HG03571 (cell line): ENCODE measurements around the gene PPP2R2B.

Experiments
- ATAC-seq: cut with Tn5 transposase; IDR thresholded peaks from one replicate; pipeline ENCODE4 v1.9.1; 2021; ENCODE audit not compliant: unreplicated experiment

Gene PPP2R2B

DNA sequence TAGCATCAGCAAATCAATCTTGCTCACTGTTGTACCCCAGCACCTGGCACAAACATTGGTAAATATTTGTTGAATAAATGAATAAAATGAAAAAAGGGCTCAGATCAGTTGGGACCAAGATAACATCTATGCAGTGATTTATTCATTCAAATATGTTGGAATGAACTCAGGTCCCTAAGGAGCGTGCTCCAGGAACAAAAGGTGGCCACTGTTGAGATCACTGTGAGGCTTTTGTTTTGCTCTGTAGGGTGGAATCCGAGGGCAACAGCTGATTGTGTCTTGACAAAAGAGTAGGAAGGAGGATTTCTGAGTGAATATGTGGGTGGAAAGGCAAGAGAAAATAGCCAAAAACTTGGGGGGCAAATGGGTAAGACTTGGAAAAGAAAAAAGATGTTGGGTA, 89.7 kb downstream of the PPP2R2B start:
- ATAC-seq: no peak

- no peak for ATAC-seq
These were observed 93.5 kb downstream of the PPP2R2B start for GRCh38 chr5:146785065-146785464.

DNA sequence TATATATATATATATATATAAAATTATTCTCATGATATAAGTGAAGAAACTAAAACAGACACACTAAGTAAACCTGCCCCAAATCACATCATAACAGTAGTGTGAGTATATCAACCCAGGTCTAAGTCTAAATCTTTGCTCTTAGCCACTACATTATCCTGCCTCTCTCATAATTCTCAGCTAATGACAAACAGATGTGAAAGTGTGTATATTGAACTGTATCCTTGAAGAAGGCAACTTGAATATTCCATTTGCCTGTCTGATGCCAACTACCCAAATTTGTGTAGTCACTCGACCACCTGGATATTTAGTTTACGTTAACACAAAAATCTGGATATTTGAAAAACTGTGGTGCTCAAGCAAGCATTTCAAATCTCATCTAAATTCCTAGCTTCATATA, 97.4 kb downstream of the PPP2R2B start:
- no peak for ATAC-seq

- no peak for ATAC-seq
These were observed 99.2 kb downstream of the PPP2R2B start for GRCh38 chr5:146779211-146779869.

GRCh38 chr5:146778795-146779194, 99.8 kb downstream of the PPP2R2B start:
- no peak for ATAC-seq

- no peak for ATAC-seq
These were observed 100.3 kb downstream of the PPP2R2B start for GRCh38 chr5:146778261-146778660.

GRCh38 chr5:146772881-146773466, 105.6 kb downstream of the PPP2R2B start:
- ATAC-seq: no peak

DNA sequence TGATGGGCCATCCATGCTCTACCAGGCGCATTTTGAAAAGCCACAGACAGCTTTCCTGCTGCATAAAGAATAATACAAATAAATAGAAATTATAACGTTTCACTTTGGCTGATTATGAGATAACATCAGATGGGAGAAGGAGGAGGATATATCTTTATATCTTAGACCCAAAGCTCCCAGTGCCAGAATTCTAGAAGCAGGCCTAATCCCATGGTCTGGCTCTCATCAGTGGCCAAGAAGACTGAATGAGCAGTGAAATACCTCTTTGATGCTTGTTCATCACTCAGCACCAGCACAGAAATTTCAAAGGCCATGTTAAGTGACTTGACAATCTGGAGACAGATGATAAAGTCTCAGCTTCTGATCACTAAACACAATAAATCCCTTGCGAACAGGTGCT, 107.6 kb downstream of the PPP2R2B start:
- no peak for ATAC-seq

DNA sequence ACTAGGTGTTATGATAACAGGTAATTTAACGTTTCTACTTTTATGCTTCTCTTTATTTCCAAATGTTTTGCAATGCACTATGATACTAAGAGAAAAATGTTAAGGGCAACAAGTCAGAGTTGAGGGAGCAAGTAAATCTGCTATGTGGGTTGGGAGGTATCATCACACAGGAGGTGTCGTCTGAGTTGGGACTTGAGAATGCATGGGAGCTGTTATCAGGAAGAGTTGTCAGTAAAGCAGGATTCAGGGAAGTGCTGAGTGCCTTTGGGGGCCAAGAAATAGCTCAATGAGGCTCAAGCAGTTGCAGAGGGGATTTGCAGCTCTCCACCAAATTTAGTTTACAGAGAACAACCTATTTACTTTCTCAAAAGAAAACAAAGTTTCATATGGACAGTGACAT, 108.0 kb downstream of the PPP2R2B start:
- no peak for ATAC-seq

DNA sequence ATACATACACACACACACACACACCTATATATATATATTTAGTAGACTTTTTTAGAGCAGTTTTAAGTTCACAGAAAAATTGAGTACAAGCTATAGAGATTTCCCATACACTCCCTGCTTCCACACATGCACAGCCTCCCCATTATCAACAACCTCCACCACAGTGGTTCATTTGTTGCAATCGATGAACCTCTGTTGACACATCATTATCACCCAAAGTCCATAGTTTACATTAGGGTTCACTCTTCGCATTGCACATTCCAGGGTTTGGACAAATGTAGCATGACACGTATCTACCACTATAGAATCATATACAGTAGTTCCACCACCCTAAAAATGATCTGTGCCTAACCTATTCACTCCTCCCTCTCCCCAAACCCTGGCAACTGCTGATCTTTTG, 111.0 kb downstream of the PPP2R2B start:
- no peak for ATAC-seq

DNA sequence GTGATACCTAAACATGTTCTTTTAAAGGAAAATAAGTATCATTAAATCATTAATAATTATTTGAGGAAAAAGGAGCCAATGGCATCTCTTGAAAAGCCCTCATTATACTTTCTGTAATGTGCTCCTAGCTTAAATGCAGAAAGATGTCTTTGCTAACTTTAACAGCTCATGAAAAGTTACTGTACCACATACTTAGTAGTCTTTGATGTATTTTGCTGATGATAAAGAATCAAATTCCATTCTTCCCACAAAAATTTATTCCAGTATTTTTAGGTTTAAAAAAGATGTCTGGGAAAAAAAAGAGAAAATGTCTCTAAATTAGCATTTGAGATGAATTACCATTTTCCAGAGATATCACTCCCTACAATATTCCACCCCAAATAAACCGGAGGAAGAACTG, 112.5 kb downstream of the PPP2R2B start:
- ATAC-seq: no peak

DNA sequence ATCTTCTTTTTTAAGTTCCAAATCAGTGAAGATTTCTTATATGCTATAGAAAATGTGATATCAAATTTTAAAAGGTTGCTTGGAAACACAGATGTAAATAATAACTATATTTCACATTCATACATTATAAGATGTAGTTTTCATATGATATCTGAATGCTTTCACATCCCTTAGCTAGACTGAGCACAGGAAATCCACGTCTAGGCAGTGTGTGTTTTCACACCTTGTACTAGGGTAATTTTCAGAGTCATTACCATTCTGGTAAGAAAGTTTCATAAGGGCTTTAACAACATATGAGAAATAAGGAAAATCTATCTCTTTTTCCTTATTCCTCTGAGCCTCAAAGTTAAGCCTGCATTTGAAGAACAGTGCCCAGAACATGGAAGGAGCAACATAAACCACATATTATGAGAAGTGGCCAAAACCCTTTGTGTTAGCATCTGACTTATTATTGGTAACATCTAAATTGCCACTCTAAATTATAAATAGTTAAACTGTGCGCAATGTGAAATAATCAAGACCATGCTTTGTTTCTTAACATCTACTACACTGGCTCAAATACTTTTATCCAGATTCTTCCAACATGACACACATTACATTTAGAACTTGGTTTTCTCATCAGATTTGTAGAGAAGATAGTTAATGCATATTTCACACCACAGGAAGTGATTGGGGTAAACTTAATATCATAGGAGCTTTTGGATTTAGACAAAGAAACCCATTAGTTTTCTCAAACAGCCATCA, 113.3 kb downstream of the PPP2R2B start:
- no peak for ATAC-seq

- ATAC-seq: no peak
These were observed 115.7 kb downstream of the PPP2R2B start for GRCh38 chr5:146762830-146763229.

GRCh38 chr5:146761811-146762210, 116.7 kb downstream of the PPP2R2B start:
- ATAC-seq: no peak

- ATAC-seq: no peak
These were observed 119.6 kb downstream of the PPP2R2B start for GRCh38 chr5:146758938-146759337.

DNA sequence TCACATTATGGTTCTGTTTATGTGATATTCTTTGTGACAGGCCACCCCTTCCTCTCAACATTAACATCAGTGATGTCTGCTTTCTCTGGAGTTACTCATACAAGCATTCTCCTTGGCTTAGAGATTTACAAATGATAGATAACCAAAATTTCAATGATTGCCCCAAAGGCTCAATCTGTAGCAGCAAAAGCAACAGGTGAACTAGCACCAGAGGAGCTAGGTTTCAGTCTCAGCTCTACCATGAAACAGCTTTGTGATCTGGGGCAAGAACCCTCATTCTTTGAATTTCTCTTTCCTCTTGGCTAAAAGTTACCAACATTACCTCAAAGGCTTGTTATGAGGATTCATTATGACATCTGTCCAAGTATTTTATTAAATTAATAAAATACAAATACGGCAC, 120.5 kb downstream of the PPP2R2B start:
- no peak for ATAC-seq

GRCh38 chr5:146756546-146756945, 122.0 kb downstream of the PPP2R2B start:
- ATAC-seq: no peak

DNA sequence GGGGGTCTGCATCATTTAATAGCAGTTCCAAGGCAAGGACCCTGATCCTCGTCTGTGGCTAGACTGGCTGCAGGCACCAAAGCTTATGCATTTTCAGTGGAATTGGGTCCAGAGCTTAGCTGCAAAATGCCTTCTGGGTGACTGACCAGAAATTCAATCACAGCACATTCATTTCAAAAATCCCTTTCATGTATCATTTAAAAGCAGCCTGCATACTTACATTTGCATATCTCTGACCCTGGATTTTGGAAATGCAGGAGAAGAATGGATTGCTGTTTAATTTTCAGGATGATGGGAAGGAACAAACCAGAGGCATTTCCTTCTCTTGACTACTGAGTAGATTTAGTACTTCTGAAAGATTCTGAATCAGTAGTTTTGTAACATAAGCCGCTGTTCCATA, 122.8 kb downstream of the PPP2R2B start:
- no peak for ATAC-seq

DNA sequence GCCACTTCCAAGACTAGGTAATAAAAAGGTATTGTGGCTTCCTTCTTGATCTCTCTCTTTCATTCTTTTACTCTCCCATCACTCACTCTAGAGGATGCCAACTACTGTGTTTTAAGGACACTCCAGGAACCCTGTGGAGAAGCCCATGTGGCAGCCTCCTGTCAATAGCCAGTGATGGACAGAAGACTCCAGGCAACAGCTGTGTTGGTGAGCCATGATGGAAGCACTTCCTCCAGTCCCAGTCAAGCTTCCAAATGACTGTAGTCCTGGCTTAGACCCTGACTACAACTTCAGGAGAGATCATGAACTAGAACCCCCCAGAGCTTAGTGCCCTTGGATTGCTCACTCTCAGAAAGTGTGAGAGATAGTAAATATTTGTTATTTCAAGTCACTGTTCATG, 123.9 kb downstream of the PPP2R2B start:
- ATAC-seq: no peak

DNA sequence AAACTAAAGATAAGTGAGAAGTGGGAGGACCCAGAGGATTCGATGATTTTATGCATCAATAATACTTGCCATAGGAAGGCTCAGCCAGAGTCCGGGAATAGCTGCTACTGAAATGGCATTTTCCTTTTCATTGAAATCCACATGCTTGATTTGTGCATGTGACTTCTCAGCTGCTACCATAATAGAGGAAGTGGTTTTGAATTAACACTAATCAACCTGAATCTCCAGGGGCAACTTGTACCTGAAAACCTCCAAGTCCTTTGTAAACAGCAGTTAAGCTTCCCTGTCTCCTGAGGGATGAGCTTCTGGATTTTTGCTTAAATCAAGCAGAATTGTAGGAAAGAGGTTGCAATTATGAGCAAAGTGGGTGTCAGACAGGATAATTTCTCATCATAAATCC, 124.9 kb downstream of the PPP2R2B start:
- no peak for ATAC-seq

DNA sequence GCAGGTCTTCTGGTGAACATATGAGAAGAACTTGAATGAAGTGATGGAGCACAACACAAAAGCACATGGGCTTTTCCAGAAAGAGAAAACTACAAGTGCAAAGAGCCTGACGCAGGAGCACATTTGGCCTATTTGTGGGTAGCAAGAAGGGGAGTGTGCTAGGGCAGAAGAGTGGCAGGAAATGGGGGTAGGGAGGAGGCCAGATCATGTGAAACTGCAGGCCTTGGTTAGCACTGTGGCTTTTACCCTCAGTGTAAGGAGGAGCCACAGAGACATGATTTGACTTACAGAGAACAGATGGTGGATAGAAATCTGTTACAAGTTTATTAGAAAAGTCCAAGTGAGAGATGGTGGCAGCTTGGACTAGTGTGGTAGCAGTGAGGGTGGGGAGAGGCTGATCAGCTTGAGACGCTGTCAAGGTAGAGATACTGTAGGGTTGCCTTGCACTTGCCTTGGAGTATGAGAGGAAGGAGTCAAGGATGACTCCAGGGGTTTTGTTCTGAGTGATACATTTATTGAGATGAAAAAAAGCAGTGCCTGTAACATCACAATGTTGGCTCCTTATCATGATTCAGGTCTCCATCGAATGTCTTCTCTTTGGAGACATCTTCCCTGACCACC, 126.7 kb downstream of the PPP2R2B start:
- peak; percentile 100 for ATAC-seq

- ATAC-seq: no peak
These were observed 127.5 kb downstream of the PPP2R2B start for GRCh38 chr5:146751054-146751453.
